Measurements from ENCODE around the gene RTKN2. TPM values are rescaled to one million over a fixed set of nuclear protein-coding genes. Genes with fewer than 3 reads are reported as not detected.
"Not testable (repeated sequence)": the region's sequence is repeated elsewhere in the genome, so short reads cannot be mapped to it uniquely, and the experiment has no call there.

RTKN2 gene
- total RNA-seq, 4 donors from 2014 or later = 0.11 to 0.42 (median 0.39) TPM; not detected in 1

- Histone ChIP-seq H3K27ac (replicated peaks in 1 of 4) (no peak overlapping the region), H3K36me3 (no peaks in the 10 kb centered on the region), H3K27me3 (no peaks in the 10 kb centered on the region), H3K4me3 (no peak overlapping the region), H3K4me1 (no peaks in the 10 kb centered on the region), H3K9me3 (no peaks in the 10 kb centered on the region)
- intact Hi-C loops (cut with DNase I) = no loop called here
- no peak for DNase-seq (ENCODE audit: extremely low spot score)
- TF ChIP-seq POLR2AphosphoS5 (IDR thresholded peaks at IDR 0.05) = no peak
- no peak for TF ChIP-seq POLR2A (IDR thresholded peaks at IDR 0.05; ENCODE audit: low read depth)
- no peak for TF ChIP-seq CTCF (IDR thresholded peaks at IDR 0.05)
- 66% methylated on average over 5 of the region's 5 CpGs for WGBS
Measured at GRCh38 chr10:62297857-62298256, 29.2 kb upstream of the RTKN2 start.

GRCh38 chr10:62284221-62284620 lies 15.6 kb upstream of the RTKN2 start:
- no peak overlapping the region for H3K27ac ChIP-seq (replicated peaks in 1 of 4)
- intact Hi-C loops (cut with DNase I) = no loop called here
- H3K9me3 ChIP-seq = no peaks in the 10 kb centered on the region
- no peaks in the 10 kb centered on the region for H3K36me3 ChIP-seq
- DNase-seq (ENCODE audit: extremely low spot score) = no peak
- TF ChIP-seq CTCF (IDR thresholded peaks at IDR 0.05) (no peak), POLR2AphosphoS5 (IDR thresholded peaks at IDR 0.05) (no peak), POLR2A (IDR thresholded peaks at IDR 0.05; ENCODE audit: low read depth) (no peak), EP300 (IDR thresholded peaks at IDR 0.05) (no peak)
- H3K4me3 ChIP-seq = no peak overlapping the region
- no peaks in the 10 kb centered on the region for H3K4me1 ChIP-seq
- H3K27me3 ChIP-seq = peaks cover 0 to 3% (median 0%) of the 10 kb centered on the region in 4 donors

GRCh38 chr10:62281348-62281747 lies 12.7 kb upstream of the RTKN2 start:
- H3K27me3 ChIP-seq; intact Hi-C loops (cut with DNase I); H3K36me3 ChIP-seq; H3K9me3 ChIP-seq; H3K27ac ChIP-seq (replicated peaks in 1 of 4); H3K4me1 ChIP-seq; DNase-seq (ENCODE audit: extremely low spot score); H3K4me3 ChIP-seq: not testable (repeated sequence)
- 95% methylated on average over 22 of the region's 24 CpGs for WGBS

- intact Hi-C loops (cut with DNase I); H3K9me3 ChIP-seq: not testable (repeated sequence)
- 98% methylated on average over 8 of the region's 28 CpGs for WGBS
Measured at GRCh38 chr10:62280392-62280791, 11.7 kb upstream of the RTKN2 start.

GRCh38 chr10:62278441-62278910 lies 9.8 kb upstream of the RTKN2 start:
- no peaks in the 10 kb centered on the region for H3K27me3 ChIP-seq
- 33% methylated on average over 2 of the region's 2 CpGs for WGBS
- no peaks in the 10 kb centered on the region for H3K36me3 ChIP-seq
- DNase-seq (ENCODE audit: extremely low spot score) = no peak
- H3K9me3 ChIP-seq = no peaks in the 10 kb centered on the region
- TF ChIP-seq POLR2A (IDR thresholded peaks at IDR 0.05; ENCODE audit: low read depth) = no peak
- no peak for TF ChIP-seq CTCF (IDR thresholded peaks at IDR 0.05)
- TF ChIP-seq POLR2AphosphoS5 (IDR thresholded peaks at IDR 0.05) = no peak
- no peak for TF ChIP-seq EP300 (IDR thresholded peaks at IDR 0.05)
- intact Hi-C loops (cut with DNase I) = no loop called here
- H3K4me1 ChIP-seq = no peaks in the 10 kb centered on the region
- no peak overlapping the region for H3K27ac ChIP-seq (replicated peaks in 1 of 4)
- no peak overlapping the region for H3K4me3 ChIP-seq

More at GRCh38 chr10:62280392-62280791, 11.7 kb upstream of the RTKN2 start:
- H3K27me3 ChIP-seq; H3K4me3 ChIP-seq; DNase-seq (ENCODE audit: extremely low spot score); H3K4me1 ChIP-seq; H3K27ac ChIP-seq (replicated peaks in 1 of 4); H3K36me3 ChIP-seq: not testable (repeated sequence)

GRCh38 chr10:62277971-62278370 lies 9.3 kb upstream of the RTKN2 start:
- no peak for DNase-seq (ENCODE audit: extremely low spot score)
- intact Hi-C loops (cut with DNase I) = no loop called here
- Histone ChIP-seq H3K27me3 (no peaks in the 10 kb centered on the region), H3K36me3 (no peaks in the 10 kb centered on the region), H3K27ac (replicated peaks in 1 of 4) (no peak overlapping the region), H3K4me3 (no peak overlapping the region), H3K4me1 (no peaks in the 10 kb centered on the region), H3K9me3 (no peaks in the 10 kb centered on the region)
- no peak for TF ChIP-seq CTCF (IDR thresholded peaks at IDR 0.05)
- TF ChIP-seq POLR2A (IDR thresholded peaks at IDR 0.05; ENCODE audit: low read depth) = no peak
- no peak for TF ChIP-seq EP300 (IDR thresholded peaks at IDR 0.05)
- no peak for TF ChIP-seq POLR2AphosphoS5 (IDR thresholded peaks at IDR 0.05)
- WGBS = 68% methylated on average over 1 of the region's 1 CpG
